Measurements from ENCODE around the gene CYP26A1. TPM values are rescaled to one million over a fixed set of nuclear protein-coding genes. Genes with fewer than 3 reads are reported as not detected.
A peak's percentile ranks its signal among the peaks of the same experiment; 100 is the strongest.

CYP26A1 gene
- total RNA-seq, 1 donor from 2014 or later: not detected

- no peak overlapping the region for H3K4me3 ChIP-seq (ENCODE audit: low read depth, low read length)
- TF ChIP-seq CTCF (conservative IDR thresholded peaks at IDR 0.05; ENCODE audit: low read depth, low read length): no peak
These were observed 1.1 kb downstream of the CYP26A1 start for GRCh38 chr10:93074597-93075368.

GRCh38 chr10:93075369-93076221, 1.9 kb downstream of the CYP26A1 start:
- DNase-seq (ENCODE audit: low read depth): no peak
- H3K4me3 ChIP-seq (ENCODE audit: low read depth, low read length): no peak overlapping the region
- no peak for TF ChIP-seq CTCF (conservative IDR thresholded peaks at IDR 0.05; ENCODE audit: low read depth, low read length)

More at GRCh38 chr10:93074597-93075368, 1.1 kb downstream of the CYP26A1 start:
- no peak for DNase-seq (ENCODE audit: low read depth)

GRCh38 chr10:93076871-93077270, 3.2 kb downstream of the CYP26A1 start:
- TF ChIP-seq CTCF (conservative IDR thresholded peaks at IDR 0.05; ENCODE audit: low read depth, low read length): no peak
- H3K4me3 ChIP-seq (ENCODE audit: low read depth, low read length): no peak overlapping the region
- DNase-seq (ENCODE audit: low read depth): no peak

GRCh38 chr10:93077860-93078337, 4.2 kb downstream of the CYP26A1 start:
- H3K4me3 ChIP-seq (ENCODE audit: low read depth, low read length): no peak overlapping the region
- no peak for TF ChIP-seq CTCF (conservative IDR thresholded peaks at IDR 0.05; ENCODE audit: low read depth, low read length)
- no peak for DNase-seq (ENCODE audit: low read depth)

GRCh38 chr10:93079663-93080349, 6.1 kb downstream of the CYP26A1 start:
- TF ChIP-seq CTCF (conservative IDR thresholded peaks at IDR 0.05; ENCODE audit: low read depth, low read length): no peak
- DNase-seq (ENCODE audit: low read depth): no peak
- H3K4me3 ChIP-seq (ENCODE audit: low read depth, low read length): no peak overlapping the region

- peak; percentile 93 for TF ChIP-seq CTCF (conservative IDR thresholded peaks at IDR 0.05; ENCODE audit: low read depth, low read length)
- H3K4me3 ChIP-seq (ENCODE audit: low read depth, low read length): no peak overlapping the region
- no peak for DNase-seq (ENCODE audit: low read depth)
These were observed 6.8 kb downstream of the CYP26A1 start for GRCh38 chr10:93080350-93081046.
